ENCODE measurements around the gene PLCB1. TPM values are rescaled to one million over a fixed set of nuclear protein-coding genes. Genes with fewer than 3 reads are reported as not detected.

PLCB1 gene
- polyA plus RNA-seq, 1 donor = 15.9 TPM

DNA sequence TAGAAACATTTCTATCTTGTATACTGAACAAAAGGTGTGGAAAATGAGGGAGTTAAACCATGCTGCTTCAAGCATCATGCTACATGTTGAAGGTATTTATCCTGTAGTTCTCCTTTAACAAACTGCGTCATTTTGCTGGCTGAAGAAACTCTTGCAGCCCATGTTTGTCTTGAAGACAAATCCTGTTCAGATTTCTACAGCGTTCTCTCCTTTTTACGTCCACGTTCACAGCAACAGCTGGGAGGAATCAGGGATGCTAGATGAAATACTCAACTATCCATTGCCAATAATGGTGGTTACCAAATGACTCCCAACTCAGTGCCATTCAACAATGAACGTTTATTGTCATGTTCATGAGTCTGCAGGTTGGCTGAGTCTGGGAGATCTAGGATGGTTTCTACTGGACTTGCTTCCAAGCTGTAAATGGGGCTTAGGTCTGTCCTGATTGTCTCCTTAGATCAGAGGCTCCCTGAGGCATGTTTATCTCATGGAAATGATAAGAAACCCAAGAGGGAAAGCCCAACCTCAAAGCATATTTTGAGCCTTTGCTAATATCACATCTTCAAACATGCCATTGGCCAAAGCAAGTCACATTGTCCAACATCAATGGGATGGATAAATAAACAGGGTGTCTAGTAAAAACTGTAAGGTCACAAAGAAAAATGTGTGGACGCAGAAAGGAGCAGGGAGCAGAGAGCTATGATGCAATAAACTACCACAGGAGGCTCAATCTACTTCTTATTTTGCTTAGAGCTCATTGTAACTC lies 2.7 kb upstream of the PLCB1 start:
- no peak for DNase-seq

DNA sequence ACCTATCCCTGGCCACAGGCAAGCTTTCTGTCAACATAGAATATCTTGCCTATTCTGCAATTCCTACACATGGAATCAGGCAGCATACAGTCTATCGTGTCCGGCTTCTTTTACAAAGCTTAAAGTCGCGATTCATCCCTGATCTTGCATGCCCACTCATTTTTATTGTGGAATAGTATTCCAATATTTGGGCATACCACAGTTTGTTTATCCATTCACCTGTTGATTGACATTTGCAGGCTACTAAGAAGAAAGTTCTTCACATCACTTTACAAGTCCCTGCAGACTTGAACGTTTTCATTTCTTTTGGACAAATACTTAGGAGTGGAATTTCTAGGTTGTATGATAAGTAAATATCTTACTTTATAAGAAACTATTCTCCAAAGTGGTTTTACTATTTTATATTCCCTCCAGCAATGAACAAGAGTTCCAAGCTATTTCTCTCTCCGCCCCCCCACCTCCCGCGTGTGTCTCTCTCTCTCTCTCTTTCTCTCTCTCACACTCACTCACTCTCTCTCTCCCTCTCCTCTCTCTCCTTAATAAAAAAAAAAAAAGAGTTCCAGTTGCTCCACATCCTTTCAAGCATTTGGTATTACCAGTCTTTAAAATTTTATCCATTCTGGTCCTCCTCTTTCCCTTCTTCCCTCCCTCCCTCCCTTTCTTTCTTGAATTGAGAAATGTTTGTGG lies 1.1 kb upstream of the PLCB1 start:
- DNase-seq = no peak

DNA sequence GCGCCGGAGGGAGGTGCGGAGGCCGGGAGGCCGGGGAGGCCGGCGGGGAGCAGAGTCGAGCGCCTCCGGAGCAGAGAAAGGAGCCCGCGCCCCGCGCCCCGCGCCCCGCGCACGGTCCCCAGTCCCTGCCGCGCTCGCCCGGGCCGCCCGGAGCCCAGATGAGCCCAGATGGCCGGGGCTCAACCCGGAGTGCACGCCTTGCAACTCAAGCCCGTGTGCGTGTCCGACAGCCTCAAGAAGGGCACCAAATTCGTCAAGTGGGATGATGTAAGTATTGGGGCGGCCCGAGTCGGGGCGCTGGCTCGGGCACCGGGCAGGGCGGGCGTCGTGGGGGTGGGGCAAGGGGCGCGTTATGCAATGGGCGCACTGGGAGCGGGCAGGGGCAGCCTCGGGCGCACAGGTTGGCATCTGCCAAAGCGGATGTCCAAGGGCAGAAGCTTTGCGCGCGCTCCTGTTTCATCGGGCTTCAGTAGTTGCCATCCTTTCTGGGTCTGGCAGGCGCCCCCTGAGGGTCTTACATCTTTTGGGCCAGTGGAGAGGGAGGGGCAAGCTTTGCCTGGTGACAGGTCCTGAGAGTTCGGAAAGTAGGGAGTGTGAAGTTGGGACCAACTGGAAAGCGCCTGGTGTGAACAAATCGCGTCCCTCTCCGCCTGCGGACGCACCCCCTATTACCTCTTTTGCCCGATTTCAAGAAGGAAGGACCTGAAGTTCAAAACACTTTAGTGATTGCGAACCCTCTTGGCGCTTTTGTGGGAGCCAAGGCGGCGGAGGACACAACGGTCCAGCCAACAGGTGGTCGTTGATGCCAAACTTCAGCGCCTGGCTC lies 631 bp downstream of the PLCB1 start:
- peak; percentile 26 for DNase-seq

DNA sequence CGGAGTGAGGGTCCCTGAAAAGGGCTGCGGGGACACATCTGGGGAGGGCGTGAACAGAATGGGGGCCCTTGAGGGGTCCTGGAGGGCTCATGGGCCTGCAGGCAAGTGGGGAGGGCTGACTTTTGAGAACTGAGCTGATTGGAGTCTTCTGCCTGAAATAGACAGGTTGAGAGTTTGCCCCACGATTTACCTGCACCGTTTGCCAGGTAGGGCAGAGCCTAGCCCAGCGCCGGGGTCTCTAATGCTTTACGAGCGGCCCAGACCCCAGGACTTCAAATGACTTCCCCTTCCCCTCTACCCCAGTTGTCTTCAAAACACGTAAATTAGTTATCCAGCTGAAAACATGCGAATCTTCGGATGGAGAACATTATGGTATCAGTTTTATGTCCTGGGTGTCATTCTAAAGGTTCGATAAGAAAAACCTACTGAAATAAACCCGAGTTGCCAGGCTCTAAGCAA lies 1.3 kb downstream of the PLCB1 start:
- no peak for DNase-seq

DNA sequence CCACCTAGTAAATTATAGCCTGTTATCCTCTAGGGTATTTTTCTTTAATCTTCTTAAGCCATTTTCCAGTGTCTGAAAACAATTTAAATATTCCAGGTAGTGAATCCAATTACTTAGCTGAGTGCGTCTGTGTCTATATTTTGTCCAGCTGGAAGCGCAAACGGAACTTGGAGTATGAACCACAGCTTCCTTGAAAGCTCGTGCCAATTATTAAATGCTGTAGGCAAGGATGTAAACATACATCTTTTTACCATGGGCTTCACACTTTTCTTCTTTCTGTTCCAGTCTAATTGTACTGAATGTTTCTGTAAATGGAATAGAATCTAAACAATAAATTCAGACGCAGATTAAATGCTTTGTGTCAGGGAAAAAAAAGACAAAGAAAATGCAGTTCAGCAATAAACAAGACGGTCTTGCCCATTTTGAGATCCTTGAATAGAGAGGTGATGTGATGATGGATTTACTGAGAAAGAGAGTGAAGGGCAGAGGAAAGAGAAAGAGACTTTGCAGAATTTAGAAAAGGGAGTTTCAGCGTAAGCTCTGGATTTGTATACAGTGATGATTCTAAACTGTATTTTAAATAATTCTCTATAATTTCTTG lies 1.9 kb downstream of the PLCB1 start:
- DNase-seq = peak; percentile 36

DNA sequence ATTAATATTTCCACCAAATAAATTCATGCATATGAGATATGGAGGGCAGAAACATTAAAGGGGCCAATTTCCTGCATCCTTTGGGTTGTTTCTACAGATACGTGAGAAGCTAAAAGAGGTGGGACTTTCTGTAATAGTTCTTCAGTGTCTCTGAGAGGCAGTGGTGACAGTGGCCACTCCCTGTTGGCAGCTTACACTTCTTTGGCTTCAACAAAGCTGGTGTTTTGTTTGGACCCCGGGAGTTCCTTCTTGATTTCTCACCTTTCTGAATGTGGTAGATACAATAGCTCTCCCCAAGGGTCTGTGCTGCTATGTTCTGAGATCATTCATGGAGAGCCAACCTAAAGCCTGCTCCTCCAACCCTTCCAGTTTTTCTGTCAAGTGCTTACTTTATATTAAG lies 7.8 kb downstream of the PLCB1 start:
- DNase-seq = no peak

DNA sequence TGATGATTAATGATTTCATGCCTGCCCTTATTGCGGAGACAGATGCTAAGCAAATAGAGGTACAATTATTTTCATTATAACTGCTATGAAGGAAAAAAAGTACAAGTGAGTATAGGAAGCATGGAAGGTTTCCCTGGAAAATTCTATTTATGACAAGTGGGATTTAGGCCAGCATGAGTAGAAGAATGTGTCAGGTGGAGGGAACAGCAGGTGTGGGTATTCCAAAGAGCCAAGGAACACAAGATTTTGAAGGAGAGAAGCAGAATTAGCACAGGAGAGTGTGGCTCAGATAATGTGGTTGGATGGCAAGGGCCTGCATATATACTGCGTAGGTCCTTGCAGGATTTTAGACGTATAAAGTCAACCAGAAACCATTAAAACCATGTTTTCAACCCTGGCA lies 11.4 kb downstream of the PLCB1 start:
- no peak for DNase-seq

DNA sequence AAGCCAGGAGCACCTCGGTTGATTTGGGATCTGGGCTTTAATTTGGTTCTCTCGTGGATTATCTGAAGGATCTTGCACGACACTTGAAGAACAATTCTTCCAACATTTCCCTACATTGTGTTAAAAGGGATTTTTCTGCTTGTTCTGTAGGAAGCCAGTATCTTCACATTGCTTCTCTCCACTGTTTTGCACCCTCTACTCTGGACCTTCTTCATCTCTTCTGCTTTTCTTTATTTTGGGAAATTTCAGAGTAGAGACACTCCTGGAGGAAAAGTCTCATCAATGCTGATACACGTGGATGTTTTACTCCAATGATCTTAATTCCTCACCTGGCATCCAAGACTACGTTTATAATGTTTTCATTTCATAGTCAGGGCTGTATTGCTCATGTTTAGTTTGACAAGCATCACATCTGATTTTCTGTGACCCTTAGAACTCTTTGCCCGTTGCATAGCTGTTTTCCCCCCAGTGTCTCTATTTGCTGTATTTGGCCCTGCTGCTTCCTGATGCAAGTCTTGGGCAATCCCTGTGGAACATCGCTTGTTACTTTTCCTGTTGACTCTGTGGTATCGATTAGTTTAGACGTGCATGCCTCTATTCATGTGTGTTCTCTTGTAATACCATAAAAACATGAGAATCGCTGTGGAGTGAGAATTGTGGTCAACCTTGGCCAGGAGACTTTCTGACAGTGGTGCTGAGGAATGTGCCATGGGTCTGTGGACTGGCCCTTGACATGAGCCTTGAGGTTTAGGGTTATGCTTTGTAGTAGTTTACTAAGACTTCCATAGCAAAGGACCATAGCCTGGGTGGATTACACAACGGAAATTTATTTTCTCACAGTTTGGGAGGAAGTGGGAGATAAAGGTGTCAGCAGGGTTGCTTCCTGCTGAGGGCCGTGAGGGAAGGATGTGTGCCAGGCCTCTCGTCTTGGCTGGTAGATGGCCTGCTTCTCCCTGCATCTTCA lies 12.5 kb downstream of the PLCB1 start:
- DNase-seq = no peak

DNA sequence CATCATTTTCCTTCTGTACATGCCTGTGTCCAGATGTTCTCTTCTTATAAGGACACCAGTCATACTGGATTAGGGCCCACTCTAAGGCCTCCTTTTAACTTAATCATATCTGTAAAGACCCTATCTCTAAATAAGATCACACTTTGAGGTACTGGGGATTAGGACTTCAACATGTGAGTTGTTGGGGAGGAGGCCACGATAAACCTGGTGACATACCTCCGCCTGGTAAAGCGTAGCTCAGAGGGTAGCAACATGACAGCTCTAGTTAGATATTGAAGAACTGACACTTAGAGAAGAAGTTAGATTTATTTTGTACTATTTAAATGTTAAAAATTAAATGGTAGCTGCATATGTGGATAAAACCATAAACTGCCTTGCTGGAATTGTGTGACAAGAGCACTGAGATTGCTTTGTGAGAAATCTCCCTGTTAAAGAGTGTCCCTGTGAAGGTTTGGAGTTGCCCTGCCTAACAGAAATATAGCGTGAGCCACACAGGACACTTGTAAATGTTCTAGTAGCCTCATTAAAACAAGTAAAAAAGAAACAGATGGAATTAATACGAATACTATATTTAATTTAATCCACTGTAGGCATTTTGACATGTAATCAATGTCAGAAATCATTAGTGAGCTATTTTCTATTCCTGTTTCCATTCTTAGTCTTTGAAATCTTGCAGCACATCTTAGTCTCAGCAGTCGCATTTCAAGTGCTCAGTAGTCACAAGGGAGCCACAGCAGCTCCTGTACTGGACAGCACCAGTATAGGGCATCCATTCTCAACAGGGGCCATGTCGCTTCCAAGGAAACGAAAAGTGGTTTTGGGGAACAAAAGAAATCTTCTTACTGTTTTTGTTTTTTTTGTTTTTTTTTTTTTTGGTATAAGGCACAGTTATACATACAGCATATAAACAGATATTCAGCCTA lies 13.4 kb downstream of the PLCB1 start:
- no peak for DNase-seq

DNA sequence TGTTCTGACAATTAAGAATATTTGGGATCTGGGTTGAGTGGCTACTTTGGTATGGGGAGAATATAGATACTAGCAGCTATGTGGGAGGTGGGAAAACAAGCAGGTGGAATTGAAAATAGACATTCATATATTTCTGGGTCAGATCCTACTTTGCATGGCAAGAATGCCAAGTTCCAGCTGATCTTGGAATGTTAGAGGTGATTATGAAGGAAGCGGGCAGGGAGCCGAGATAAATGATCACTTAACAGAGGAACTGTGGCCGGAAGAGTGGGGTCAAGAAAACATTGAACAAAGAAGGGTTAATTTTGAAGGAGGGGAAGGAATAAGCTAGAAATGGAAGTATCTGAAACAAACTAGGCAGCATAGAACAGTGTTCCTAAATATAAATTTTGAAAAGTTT lies 15.4 kb downstream of the PLCB1 start:
- no peak for DNase-seq

DNA sequence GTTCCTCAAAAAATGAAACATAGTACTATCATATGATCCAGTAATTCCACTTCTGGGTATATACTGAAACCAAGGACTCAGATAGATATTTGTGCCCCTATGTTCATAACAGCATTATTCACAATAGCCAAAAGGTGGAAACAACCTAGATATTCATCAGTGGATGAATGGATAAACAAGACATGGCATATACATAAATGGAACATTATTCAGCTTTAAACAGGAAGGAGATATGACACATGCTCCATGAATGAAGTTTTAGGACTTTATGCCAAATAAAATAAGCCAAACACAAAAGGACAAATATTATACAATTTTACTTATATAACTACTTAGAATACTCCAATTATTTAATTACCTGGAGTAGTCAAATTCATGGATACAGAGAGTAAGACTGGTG lies 16.4 kb downstream of the PLCB1 start:
- DNase-seq = no peak

DNA sequence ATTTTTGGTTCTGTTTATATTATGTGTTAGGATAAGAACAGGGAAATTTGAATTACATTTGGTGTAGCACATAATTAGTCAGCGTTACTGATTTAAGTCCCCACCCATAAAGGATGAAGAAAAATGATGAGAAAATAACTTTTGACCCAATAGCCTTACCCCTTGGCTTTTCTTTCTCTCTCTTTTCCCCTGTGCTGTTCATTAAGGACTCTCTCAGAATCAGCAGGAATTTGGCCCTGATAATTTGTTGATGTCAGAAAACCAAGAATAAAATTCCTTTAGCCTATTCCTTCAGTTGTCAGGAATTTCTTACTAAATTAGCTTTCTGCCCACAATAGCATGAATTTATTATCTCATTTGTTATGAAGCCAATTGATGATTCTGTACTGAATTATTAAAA lies 18.5 kb downstream of the PLCB1 start:
- no peak for DNase-seq

DNA sequence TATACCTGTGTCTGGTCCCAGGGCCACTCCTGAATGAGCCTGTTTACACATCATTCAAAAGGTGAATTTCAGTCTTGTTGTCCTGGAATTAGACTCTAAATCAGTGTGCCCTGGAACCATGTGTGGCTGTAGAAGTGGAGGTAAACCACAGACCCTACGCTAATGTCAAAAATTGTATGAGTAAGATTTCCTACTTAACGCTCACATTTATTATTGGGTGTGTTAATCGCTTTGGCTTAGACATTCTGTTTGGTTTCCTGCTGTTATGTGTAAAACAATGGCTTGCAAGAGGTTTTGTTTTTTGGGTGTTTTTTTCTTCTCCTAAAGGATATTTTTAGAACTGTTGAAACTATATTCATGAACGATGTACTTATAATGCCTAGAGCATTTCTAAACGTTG lies 19.3 kb downstream of the PLCB1 start:
- DNase-seq = no peak

DNA sequence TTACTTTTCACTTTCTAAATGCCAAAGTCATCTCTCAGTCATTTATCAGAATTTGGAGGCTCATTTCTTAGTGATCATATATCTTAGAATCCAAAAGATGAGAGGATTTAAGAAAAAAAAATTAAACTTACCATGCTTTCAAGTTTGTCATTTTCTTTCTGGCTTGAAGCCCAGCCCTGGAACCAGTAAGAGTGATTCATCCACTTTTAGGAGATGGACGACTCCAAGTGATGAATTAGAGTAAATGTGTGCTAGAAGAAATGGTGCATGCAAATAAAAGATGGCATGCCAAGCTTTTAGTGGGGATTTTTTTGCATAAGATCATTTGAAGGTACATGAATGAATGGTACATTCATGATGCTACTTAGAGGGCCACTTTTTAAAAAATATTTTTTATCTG lies 20.1 kb downstream of the PLCB1 start:
- DNase-seq = no peak

DNA sequence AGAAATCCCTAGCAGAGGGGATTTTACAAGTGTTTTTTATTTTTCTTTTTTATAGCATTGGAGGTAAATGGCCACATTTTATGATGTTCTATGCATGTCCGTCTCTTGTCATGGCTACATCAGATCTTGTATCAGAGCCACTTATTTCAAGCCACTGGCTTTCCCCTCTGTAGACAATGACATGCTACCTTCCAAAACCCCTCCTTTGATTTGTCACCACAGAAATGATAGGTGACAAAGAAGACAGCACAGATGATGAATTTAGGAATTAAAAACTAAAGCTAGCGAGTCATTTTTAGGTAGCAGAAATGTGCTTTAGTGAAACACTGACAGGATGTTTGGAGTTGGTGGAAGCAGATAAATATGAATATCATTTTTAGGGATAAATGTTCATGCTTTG lies 20.8 kb downstream of the PLCB1 start:
- no peak for DNase-seq

DNA sequence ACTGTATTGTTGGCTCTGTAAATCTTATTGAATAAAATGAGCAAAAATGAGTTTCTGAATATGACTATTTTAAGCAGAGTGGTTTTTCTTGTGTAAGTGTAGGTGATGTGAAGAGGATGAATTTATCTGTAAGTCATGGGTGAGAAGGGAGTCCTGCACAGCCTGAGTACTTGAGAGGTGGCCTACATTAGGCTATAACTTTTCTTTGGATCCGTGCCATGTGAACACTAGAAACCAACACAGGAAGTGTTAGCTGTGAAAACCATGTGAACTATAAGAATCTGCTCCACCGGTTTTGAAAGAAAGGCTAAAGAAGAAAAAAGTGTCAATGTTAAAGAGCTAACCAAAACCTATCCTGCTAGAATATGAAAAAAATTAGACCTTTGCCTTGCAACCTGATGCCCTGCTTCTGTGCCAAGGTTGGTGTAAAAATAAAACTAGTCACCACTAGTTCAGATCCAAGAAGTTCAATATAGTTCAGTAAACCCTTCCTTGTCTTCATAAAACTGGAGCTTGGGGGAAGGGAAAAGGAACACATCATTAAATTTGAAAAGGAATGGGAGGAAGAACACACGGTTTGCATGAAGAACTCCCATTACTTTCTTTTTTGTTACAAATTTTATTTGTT lies 21.3 kb downstream of the PLCB1 start:
- no peak for DNase-seq

DNA sequence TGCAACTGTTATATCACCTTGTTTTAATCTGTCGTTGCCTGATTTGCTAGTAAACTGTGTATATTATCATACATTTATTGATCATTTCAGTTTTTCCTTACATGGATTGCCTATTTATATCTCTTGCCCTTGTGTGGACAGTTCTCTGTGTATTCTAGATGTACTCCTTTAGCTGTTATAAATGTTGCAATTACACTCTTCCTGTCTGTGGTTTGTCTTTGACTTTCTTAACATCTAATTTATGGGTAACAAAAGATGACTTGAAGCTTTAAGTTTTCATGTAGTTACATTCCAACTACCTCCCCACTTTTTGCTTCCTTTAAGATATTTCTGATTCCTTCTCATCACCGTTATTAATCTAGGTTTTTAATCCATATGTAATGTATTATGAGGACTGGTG lies 22.6 kb downstream of the PLCB1 start:
- no peak for DNase-seq

DNA sequence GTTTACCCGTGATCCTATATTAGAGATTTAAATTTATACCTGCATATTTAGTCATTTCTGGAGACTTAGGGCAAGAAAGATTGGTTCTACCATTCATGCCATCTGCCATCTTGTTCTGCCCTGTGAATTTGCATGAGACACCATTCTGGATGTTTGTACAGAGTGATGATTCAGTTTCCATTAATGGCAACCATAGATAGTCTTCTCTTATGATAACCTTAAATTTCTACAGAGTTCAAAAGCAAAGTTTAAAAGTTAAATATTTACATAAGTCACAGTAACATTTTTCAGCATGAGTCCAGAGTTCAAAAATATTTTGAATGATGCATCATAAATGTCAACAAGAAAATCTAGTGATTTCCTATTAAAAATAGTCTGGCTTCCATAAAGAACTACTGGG lies 23.2 kb downstream of the PLCB1 start:
- DNase-seq = no peak

DNA sequence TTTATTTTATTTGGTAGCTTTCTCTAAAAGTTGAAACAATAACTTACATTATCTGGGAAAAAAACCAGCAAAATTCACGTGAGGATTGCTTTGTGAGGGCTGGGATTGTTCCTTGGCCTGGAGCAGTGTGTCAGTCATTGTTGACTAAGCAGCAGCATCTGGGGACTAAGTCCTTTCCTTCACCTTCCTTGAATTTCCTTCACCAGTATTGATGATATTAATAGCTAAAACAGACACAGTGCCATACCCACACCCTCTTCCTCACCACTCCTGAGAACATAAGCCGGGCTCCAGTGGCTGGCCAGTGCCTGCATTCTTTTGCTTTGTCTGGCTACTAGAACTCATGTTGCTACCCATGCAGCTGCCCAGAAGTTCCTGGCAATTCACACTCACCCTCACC lies 23.7 kb downstream of the PLCB1 start:
- DNase-seq = no peak

All from hindlimb muscle (tissue), 1 donor.